ENCODE data around the gene GTF3C1.
A peak's percentile ranks its signal among the peaks of the same experiment; 100 is the strongest.
"Not testable (repeated sequence)": the region's sequence is repeated elsewhere in the genome, so short reads cannot be mapped to it uniquely, and the experiment has no call there.

GTF3C1 gene

GRCh38 chr16:27549746-27550581 lies at the start of gene GTF3C1, which contains the start of gene KATNIP:
Gene GTF3C1 (minus strand): TSS chr16:27549913. CDS start chr16:27549890, 23 bp downstream.
Gene KATNIP (plus strand): TSS chr16:27550144. CDS start chr16:27550171, 27 bp downstream.
- DNase-seq = peak; percentile 100

GRCh38 chr16:27598931-27599565 lies 49.3 kb upstream of the GTF3C1 start:
- no peak for DNase-seq

- no peak for DNase-seq
Measured at GRCh38 chr16:27598220-27598619, 48.5 kb upstream of the GTF3C1 start.

GRCh38 chr16:27597361-27597760 lies 47.6 kb upstream of the GTF3C1 start:
- DNase-seq = no peak

GRCh38 chr16:27596411-27596810 lies 46.7 kb upstream of the GTF3C1 start:
- DNase-seq = no peak

GRCh38 chr16:27595993-27596392 lies 46.3 kb upstream of the GTF3C1 start:
- no peak for DNase-seq

- DNase-seq = no peak
Measured at GRCh38 chr16:27595475-27595874, 45.8 kb upstream of the GTF3C1 start.

- no peak for DNase-seq
Measured at GRCh38 chr16:27591837-27592236, 42.1 kb upstream of the GTF3C1 start.

- no peak for DNase-seq
Measured at GRCh38 chr16:27588057-27588456, 38.3 kb upstream of the GTF3C1 start.

- no peak for DNase-seq
Measured at GRCh38 chr16:27586711-27587110, 37.0 kb upstream of the GTF3C1 start.

- DNase-seq = no peak
Measured at GRCh38 chr16:27585200-27585599, 35.5 kb upstream of the GTF3C1 start.

GRCh38 chr16:27583634-27584033 lies 33.9 kb upstream of the GTF3C1 start:
- DNase-seq = no peak

GRCh38 chr16:27582883-27583282 lies 33.2 kb upstream of the GTF3C1 start:
- DNase-seq = no peak

GRCh38 chr16:27579087-27579980 lies 29.6 kb upstream of the GTF3C1 start:
- DNase-seq = no peak

GRCh38 chr16:27576729-27577128 lies 27.0 kb upstream of the GTF3C1 start:
- no peak for DNase-seq

GRCh38 chr16:27572711-27573110 lies 23.0 kb upstream of the GTF3C1 start:
- no peak for DNase-seq

- no peak for DNase-seq
Measured at GRCh38 chr16:27571433-27572326, 22.0 kb upstream of the GTF3C1 start.

- DNase-seq = not testable (repeated sequence)
Measured at GRCh38 chr16:27570986-27571385, 21.3 kb upstream of the GTF3C1 start.

- DNase-seq = no peak
Measured at GRCh38 chr16:27568077-27568476, 18.4 kb upstream of the GTF3C1 start.

GRCh38 chr16:27566417-27566816 lies 16.7 kb upstream of the GTF3C1 start:
- DNase-seq = no peak

- DNase-seq = no peak
Measured at GRCh38 chr16:27564224-27564623, 14.5 kb upstream of the GTF3C1 start.

GRCh38 chr16:27561216-27561615 lies 11.5 kb upstream of the GTF3C1 start:
- no peak for DNase-seq

Data from activated CD4-positive, alpha-beta T cell treated with anti-CD3 and anti-CD28 coated beads, Interleukin-2, amount 50 U/mL, for 48 hours (primary cell).